Common myeloid progenitor, CD34-positive (primary cell): ENCODE results near the gene NCR1.
A peak's percentile ranks its signal among the peaks of the same experiment; 100 is the strongest.
"Not testable (repeated sequence)": the region's sequence is repeated elsewhere in the genome, so short reads cannot be mapped to it uniquely, and the experiment has no call there.

ENCODE experiments used
- CTCF ChIA-PET: fragments of 350-600 bp; sonication (Branson Sonifier 250); formaldehyde crosslinking; loops from one replicate; lab custom pipeline; 2021; ENCODE audit warnings: antibody characterized with exemption; lab: Charles Lee
- POLR2A ChIA-PET: fragments of 350-600 bp; sonication (Branson Sonifier 250); formaldehyde crosslinking; loops from one replicate; lab custom pipeline; 2021; ENCODE audit warnings: antibody characterized with exemption; lab: Charles Lee
- DNase-seq, 3 donors: peaks; one replicate each; pipeline versions ENCODE4 v3.0.0 to v3.0.0-alpha.2; 2013
- H3K27ac ChIP-seq, 2 experiments: 1 replicate in 1 of 2; 2 replicates in 1 of 2; pipeline ENCODE4 v1.7.0; 2013; ENCODE audit warnings: inconsistent platforms in 2 of 2, low read length in 2 of 2, mild to moderate bottlenecking in 2 of 2, low read depth in 1 of 2, moderate library complexity in 1 of 2; ENCODE audit not compliant: severe bottlenecking in 2 of 2, insufficient read depth in 1 of 2, poor library complexity in 1 of 2
- H3K27me3 ChIP-seq, 5 experiments: replicated peaks in 2 of 5; 1 replicate in 3 of 5; 2 replicates in 2 of 5; pipeline versions ENCODE4 v1.6.1 to v1.7.0; 2013; ENCODE audit warnings: low read length in 4 of 5, mild to moderate bottlenecking in 2 of 5, moderate library complexity in 2 of 5, inconsistent platforms in 1 of 5; ENCODE audit not compliant: insufficient read depth in 5 of 5, control insufficient read depth in 4 of 5
- H3K36me3 ChIP-seq, 4 experiments: 1 replicate in 2 of 4; 2 replicates in 2 of 4; pipeline versions ENCODE4 v1.6.1 to v1.7.0; 2013; ENCODE audit warnings: low read length in 3 of 4, control low read depth in 1 of 4, mild to moderate bottlenecking in 1 of 4; ENCODE audit not compliant: control insufficient read depth in 4 of 4, insufficient read depth in 4 of 4
- H3K4me1 ChIP-seq, 4 experiments: 1 replicate in 3 of 4; 2 replicates in 1 of 4; pipeline versions ENCODE4 v1.6.1 to v1.7.1; 2013; ENCODE audit warnings: low read length in 3 of 4, mild to moderate bottlenecking in 3 of 4, control low read depth in 1 of 4, inconsistent platforms in 1 of 4, moderate library complexity in 1 of 4; ENCODE audit not compliant: control insufficient read depth in 4 of 4, insufficient read depth in 4 of 4; ENCODE audit errors: control extremely low read depth in 1 of 4
- H3K4me3 ChIP-seq, 7 experiments: 1 replicate in 4 of 7; 2 replicates in 3 of 7; pipeline versions ENCODE4 v1.5.1 to v1.7.0; 2013; ENCODE audit warnings: mild to moderate bottlenecking in 7 of 7, low read length in 6 of 7, moderate library complexity in 6 of 7, inconsistent platforms in 2 of 7, low read depth in 2 of 7, control low read depth in 1 of 7; ENCODE audit not compliant: insufficient read depth in 4 of 7, control insufficient read depth in 1 of 7; ENCODE audit errors: extremely low read depth in 1 of 7
- H3K9me3 ChIP-seq, 5 experiments: 1 replicate in 4 of 5; 2 replicates in 1 of 5; pipeline versions ENCODE4 v1.6.1 to v1.7.1; 2013; ENCODE audit warnings: low read length in 4 of 5, mild to moderate bottlenecking in 2 of 5, inconsistent platforms in 1 of 5, low read depth in 1 of 5, moderate library complexity in 1 of 5; ENCODE audit not compliant: control insufficient read depth in 4 of 5, insufficient read depth in 2 of 5; ENCODE audit errors: control extremely low read depth in 1 of 5
- WGBS: methylation state at CpG from one replicate; pipeline ENCODE4 v1.1.5; 2013; ENCODE audit not compliant: insufficient coverage; 5-methylcytosine and 5-hydroxymethylcytosine counted together

NCR1 gene

DNA sequence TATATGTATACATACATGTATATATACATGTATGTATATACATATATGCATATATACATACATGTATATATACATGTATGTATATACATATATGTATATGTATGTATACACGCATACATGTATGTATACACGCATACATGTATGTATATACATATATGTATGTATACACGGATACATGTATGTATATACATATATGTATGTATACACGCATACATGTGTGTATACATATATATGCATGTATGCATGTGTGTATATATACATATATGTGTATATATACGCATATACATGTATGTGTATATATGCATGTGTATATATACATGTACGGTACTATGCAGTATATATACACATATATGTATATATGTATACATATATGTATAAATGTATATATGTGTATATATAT, 2.6 kb upstream of the NCR1 start:
- CTCF ChIA-PET: no interaction called here
- H3K4me3 ChIP-seq: no peak overlapping the region
- no peaks in the 10 kb centered on the region for H3K9me3 ChIP-seq
- no peak overlapping the region for H3K27ac ChIP-seq
- H3K4me1 ChIP-seq: peaks cover 2 to 16% (median 9%) of the 10 kb centered on the region in 4 experiments
- no peak for DNase-seq
- POLR2A ChIA-PET: no interaction called here
- H3K27me3 ChIP-seq: no peaks in the 10 kb centered on the region
- H3K36me3 ChIP-seq: no peaks in the 10 kb centered on the region
- no CpG with 5 or more reads among the region's 6 CpGs for WGBS

DNA sequence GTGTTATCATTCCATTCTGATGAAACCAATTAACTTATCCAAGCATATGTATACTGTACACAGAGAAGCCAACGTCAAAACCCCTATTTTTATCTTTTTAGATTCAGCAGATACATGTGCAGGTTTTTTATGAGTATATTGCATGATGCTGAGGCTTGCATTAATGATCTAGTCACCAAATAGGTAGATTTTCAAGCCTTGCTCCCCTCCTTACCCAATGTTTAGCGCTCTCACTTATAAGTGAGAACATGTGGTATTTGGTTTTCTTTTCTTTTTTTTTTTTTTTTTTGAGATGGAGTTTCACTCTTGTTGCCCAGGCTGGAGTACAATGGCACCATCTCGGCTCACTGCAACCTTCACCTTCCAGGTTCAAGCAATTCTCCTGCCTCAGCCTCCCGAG, 1.7 kb upstream of the NCR1 start:
- no CpG with 5 or more reads among the region's 4 CpGs for WGBS
- H3K27ac ChIP-seq, H3K4me3 ChIP-seq, H3K9me3 ChIP-seq, H3K27me3 ChIP-seq, CTCF ChIA-PET, POLR2A ChIA-PET, DNase-seq, H3K36me3 ChIP-seq: not testable (repeated sequence)
- peaks cover 2 to 16% (median 9%) of the 10 kb centered on the region in 4 experiments for H3K4me1 ChIP-seq

DNA sequence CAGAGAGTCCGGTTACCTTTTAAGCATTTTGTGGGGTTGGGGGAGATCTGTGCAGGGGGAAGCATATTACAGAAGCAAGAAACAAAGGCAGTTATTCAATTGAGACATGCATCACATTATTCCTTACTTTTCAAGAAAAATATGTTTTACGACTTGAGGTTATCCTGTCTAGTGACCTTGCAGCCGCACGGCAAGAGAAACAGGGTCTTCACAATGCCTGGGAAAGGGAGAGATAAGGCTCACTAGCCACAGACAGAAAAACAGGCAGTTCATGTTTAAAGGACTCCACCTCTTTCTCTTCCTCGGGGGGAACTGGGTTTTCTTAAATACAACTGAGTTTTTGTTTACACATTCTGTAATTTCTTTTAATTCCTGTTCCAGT, 536 bp upstream of the NCR1 start:
- peak in 2 of 3 donors; percentile 12 to 79 for DNase-seq
- ChIA-PET CTCF (interaction anchor here (0.8 kb wide), 1 partner anchor 25 kb away, joined by 3 read pairs; no protein-coding TSS in a partner anchor), POLR2A (no interaction called here)
- Histone ChIP-seq H3K27ac (peak overlapping the region in 1 of 2 experiments; percentile 71), H3K4me3 (peak overlapping the region in 1 of 7 experiments; percentile 40), H3K36me3 (no peaks in the 10 kb centered on the region), H3K27me3 (no peaks in the 10 kb centered on the region), H3K9me3 (no peaks in the 10 kb centered on the region), H3K4me1 (peaks cover 2 to 16% (median 9%) of the 10 kb centered on the region in 4 experiments)
- WGBS: 0% methylated on average over 1 of the region's 5 CpGs

DNA sequence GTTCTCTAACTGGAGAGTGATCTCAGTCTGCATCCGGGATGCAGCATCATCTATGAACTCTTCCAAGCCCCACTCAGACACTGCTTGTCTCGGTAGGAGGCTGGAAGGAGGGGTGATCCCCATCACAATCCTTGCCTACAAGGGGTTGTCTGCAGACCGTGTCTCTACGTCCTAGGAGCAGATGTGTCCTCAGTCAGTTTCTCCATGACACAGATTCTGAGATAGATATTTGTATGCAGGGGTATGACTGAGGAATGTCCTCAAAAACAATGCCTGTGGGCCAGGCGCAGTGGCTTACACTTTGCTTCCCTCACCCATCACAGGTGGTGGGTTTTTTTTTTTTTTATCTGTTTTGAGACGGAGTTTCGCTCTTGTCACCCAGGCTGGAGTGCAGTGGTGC, 871 bp downstream of the NCR1 start:
- CTCF ChIA-PET: no interaction called here
- Histone ChIP-seq H3K9me3 (no peaks in the 10 kb centered on the region), H3K27me3 (peaks cover 0 to under 1% (median 0%) of the 10 kb centered on the region in 5 experiments), H3K36me3 (no peaks in the 10 kb centered on the region), H3K4me1 (peaks cover 2 to 16% (median 9%) of the 10 kb centered on the region in 4 experiments), H3K4me3 (no peak overlapping the region), H3K27ac (peak overlapping the region in 1 of 2 experiments; percentile 55)
- WGBS: 100% methylated on average over 2 of the region's 7 CpGs
- POLR2A ChIA-PET: no interaction called here
- no peak for DNase-seq

DNA sequence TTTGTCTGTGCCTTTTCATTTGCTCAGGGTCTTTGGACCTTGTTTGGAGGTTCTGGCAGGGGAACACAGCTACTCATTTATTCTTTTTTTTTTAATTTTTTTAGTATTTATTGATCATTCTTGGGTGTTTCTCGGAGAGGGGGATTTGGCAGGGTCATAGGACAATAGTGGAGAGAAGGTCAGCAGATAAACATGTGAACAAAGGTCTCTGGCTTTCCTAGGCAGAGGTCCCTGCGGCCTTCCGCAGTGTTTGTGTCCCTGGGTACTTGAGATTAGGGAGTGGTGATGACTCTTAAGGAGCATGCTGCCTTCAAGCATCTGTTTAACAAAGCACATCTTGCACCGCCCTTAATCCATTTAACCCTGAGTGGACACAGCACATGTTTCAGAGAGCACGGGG, 2.0 kb downstream of the NCR1 start:
- CTCF ChIA-PET, POLR2A ChIA-PET: not testable (repeated sequence)
- WGBS: no CpG with 5 or more reads among the region's 5 CpGs

DNA sequence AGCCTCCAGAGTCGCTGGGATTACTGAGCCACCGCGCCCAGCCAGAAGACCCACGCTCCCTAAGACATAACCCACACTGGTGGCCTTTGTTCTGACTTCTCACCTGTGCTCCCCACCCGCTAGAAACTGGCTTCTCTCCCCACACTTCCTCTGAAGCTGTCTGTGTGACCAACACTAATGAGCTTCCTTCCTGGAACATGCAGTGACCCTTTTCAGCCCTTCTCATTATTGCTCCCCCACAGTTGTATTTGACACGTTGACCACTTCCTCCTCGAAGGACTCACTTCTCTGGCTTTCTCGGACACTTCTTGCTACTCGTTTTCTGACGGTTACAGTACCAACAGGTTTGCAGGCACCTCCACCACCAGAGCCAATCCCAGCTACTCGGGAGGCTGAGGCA, 10.9 kb downstream of the NCR1 start:
- Histone ChIP-seq H3K4me1 (peaks cover 0 to 15% (median 3%) of the 10 kb centered on the region in 4 experiments), H3K9me3 (no peaks in the 10 kb centered on the region), H3K4me3 (no peak overlapping the region), H3K27ac (no peak overlapping the region), H3K36me3 (no peaks in the 10 kb centered on the region), H3K27me3 (peaks cover 0 to 3% (median 0%) of the 10 kb centered on the region in 5 experiments)
- POLR2A ChIA-PET: no interaction called here
- no peak for DNase-seq
- 49% methylated on average over 11 of the region's 11 CpGs for WGBS
- CTCF ChIA-PET: interaction anchor here (0.6 to 5.1 kb wide), 4 partner anchors 21 to 439 kb away, joined by 3 to 28 read pairs (median 3); no protein-coding TSS in a partner anchor

More for the DNA sequence above, 2.0 kb downstream of the NCR1 start:
- not testable (repeated sequence) for H3K4me3 ChIP-seq, DNase-seq, H3K27me3 ChIP-seq, H3K36me3 ChIP-seq, H3K27ac ChIP-seq, H3K9me3 ChIP-seq
- H3K4me1 ChIP-seq: peaks cover 2 to 16% (median 9%) of the 10 kb centered on the region in 4 experiments

DNA sequence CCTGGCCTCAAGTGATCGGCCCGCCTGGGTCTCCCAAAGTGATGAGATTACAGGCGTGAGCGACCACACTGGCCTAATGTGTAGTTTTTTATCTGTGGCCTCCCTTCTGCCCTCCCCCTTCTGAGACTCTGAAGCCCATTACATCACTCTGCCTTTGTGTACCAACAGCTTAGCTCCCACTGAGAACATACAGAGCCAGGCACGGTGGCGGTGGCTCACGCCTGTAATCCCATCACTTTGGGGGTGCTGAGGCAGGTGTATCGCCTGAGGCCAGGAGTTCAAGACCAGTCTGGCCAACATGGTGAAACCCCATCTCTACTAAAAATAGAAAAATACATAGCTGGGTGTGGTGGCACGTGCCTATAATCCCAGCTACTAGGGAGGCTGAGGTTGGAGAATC, 12.6 kb downstream of the NCR1 start:
- H3K27me3 ChIP-seq: no peaks in the 10 kb centered on the region
- whole genome bisulfite sequencing: 96% methylated on average over 5 of the region's 9 CpGs
- no peak for DNase-seq
- CTCF ChIA-PET: interaction anchor here (0.8 to 5.1 kb wide), 3 partner anchors 17 to 37 kb away, joined by 3 to 28 read pairs (median 3); no protein-coding TSS in a partner anchor
- H3K4me1 ChIP-seq: peaks cover 0 to 15% (median 3%) of the 10 kb centered on the region in 4 experiments
- H3K4me3 ChIP-seq: no peak overlapping the region
- POLR2A ChIA-PET: interaction anchor here (0.7 kb wide), 1 partner anchor 120 kb away, joined by 3 read pairs; the partner anchor contains the start of gene GP6
- H3K36me3 ChIP-seq: no peaks in the 10 kb centered on the region
- H3K9me3 ChIP-seq: no peaks in the 10 kb centered on the region
- H3K27ac ChIP-seq: no peak overlapping the region
